PC-3 (cell line): ENCODE measurements around the gene TGFBR3. TPM values are rescaled to one million over a fixed set of nuclear protein-coding genes. Genes with fewer than 3 reads are reported as not detected.

Experiments
- ATAC-seq: fragments of 200-7000 bp; cut with Tn5 transposase; 2 replicates; pipeline ENCODE4 v1.9.1; 2020; ENCODE audit warnings: mild to moderate bottlenecking, moderate library complexity
- BruUV-seq: library from RNA; stranded (reverse); fragments of 400-500 nt; replicated peaks from 2 replicates; lab custom pipeline; 2021; lab: Mats Ljungman, UMichigan
- CTCF ChIA-PET: fragments of 300-600 bp; sonication (Branson Sonifier 250); formaldehyde crosslinking; loops from one replicate; lab custom pipeline; 2022; ENCODE audit warnings: antibody characterized with exemption; lab: Charles Lee
- POLR2A ChIA-PET: fragments of 300-600 bp; sonication (Branson Sonifier 250); formaldehyde crosslinking; loops from one replicate; lab custom pipeline; 2022; ENCODE audit warnings: antibody characterized with exemption; ENCODE audit not compliant: unreplicated experiment; lab: Charles Lee
- DNase-seq: peaks from one replicate; pipeline ENCODE4 v3.0.0-alpha.2; 2015
- H2AFZ ChIP-seq: fragments of 300-600 bp; sonication (generic); 2 replicates; pipeline ENCODE4 v1.6.0; 2016; ENCODE audit warnings: antibody characterized with exemption, low read length
- H3F3A ChIP-seq: fragments of 300-600 bp; sonication (generic); one replicate; pipeline ENCODE4 v1.6.0; 2017; ENCODE audit warnings: antibody characterized with exemption, low read length, control low read depth, mild to moderate bottlenecking; ENCODE audit not compliant: unreplicated experiment
- H3K27ac ChIP-seq: fragments of 300-600 bp; sonication (generic); 2 replicates; pipeline ENCODE4 v1.5.1; 2016; ENCODE audit warnings: mild to moderate bottlenecking, low read length
- H3K27me3 ChIP-seq: fragments of 300-600 bp; sonication (generic); 2 replicates; pipeline ENCODE4 v1.6.1; 2016; ENCODE audit warnings: low read length, mixed read lengths
- H3K36me3 ChIP-seq: fragments of 300-600 bp; sonication (generic); 2 replicates; pipeline ENCODE4 v1.6.1; 2016; ENCODE audit warnings: low read depth, mixed run types, low read length, mixed read lengths
- H3K4me1 ChIP-seq: fragments of 300-600 bp; sonication (generic); 2 replicates; pipeline ENCODE4 v1.5.1; 2016; ENCODE audit warnings: low read length; ENCODE audit not compliant: insufficient read depth
- H3K4me2 ChIP-seq: fragments of 300-600 bp; sonication (generic); 2 replicates; pipeline ENCODE4 v1.6.0; 2016; ENCODE audit warnings: low read length
- H3K4me3 ChIP-seq: fragments of 300-600 bp; sonication (generic); 2 replicates; pipeline ENCODE4 v1.5.1; 2016; ENCODE audit warnings: mild to moderate bottlenecking, low read length, mixed read lengths
- H3K79me2 ChIP-seq: fragments of 300-600 bp; sonication (generic); 2 replicates; pipeline ENCODE4 v1.6.1; 2017; ENCODE audit warnings: low read length, mixed read lengths
- H3K9ac ChIP-seq: fragments of 300-600 bp; sonication (generic); 2 replicates; pipeline ENCODE4 v1.6.0; 2016; ENCODE audit warnings: mild to moderate bottlenecking, low read length
- H3K9me2 ChIP-seq: fragments of 300-600 bp; sonication (generic); replicated peaks from 2 replicates; pipeline ENCODE4 v1.6.1; 2016; ENCODE audit warnings: mixed run types, low read length, mixed read lengths
- H3K9me3 ChIP-seq: fragments of 300-600 bp; sonication (generic); 2 replicates; pipeline ENCODE4 v1.6.1; 2016; ENCODE audit warnings: low read length, mixed read lengths
- H4K20me1 ChIP-seq: fragments of 300-600 bp; sonication (generic); 2 replicates; pipeline ENCODE4 v1.6.1; 2016; ENCODE audit warnings: low read length, mixed read lengths
- CTCF ChIP-seq: fragments of 300-600 bp; sonication (generic); conservative IDR thresholded peaks from 2 replicates; pipeline ENCODE4 v1.5.1; 2017; ENCODE audit warnings: antibody characterized with exemption, low read depth, mild to moderate bottlenecking, low read length
- EZH2 ChIP-seq: fragments of 300-600 bp; sonication (generic); IDR thresholded peaks from one replicate; pipeline ENCODE4 v1.6.1; 2017; ENCODE audit warnings: antibody characterized with exemption, mild to moderate bottlenecking, low read length; ENCODE audit not compliant: unreplicated experiment
- EZH2phosphoT487 ChIP-seq: fragments of 300-600 bp; sonication (generic); IDR thresholded peaks from 2 replicates; pipeline ENCODE4 v1.6.1; 2018; ENCODE audit warnings: mild to moderate bottlenecking, antibody characterized with exemption, low read length, borderline replicate concordance
- intact Hi-C: fragments of 100-400 bp; cut with micrococcal nuclease; formaldehyde crosslinking; loops from 2 replicates; pipeline ENCODE4 v1.9.0; 2023
- total RNA-seq: library from RNA; depleted of rRNA; stranded (reverse); fragments of >200 nt; gene quantifications from 2 replicates; pipeline ENCODE4 v1.2.3, GENCODE V29; 2014

TGFBR3 gene
- total RNA-seq, 1 experiment from 2014 or later = 2.8 TPM

GRCh38 chr1:91847851-91848250 lies 38.1 kb downstream of the TGFBR3 start:
- H3K27ac ChIP-seq = no peak overlapping the region
- H3F3A ChIP-seq = peaks cover 15% of the 10 kb centered on the region
- H3K4me1 ChIP-seq = peaks cover 43% of the 10 kb centered on the region
- no peak overlapping the region for H3K4me2 ChIP-seq
- ChIA-PET CTCF (interaction anchor here (0.7 kb wide), 1 partner anchor 39 kb away, joined by 6 read pairs; no protein-coding TSS in a partner anchor), POLR2A (no interaction called here)
- ATAC-seq (no peak), DNase-seq (no peak)
- H2AFZ ChIP-seq = no peak overlapping the region
- H3K9me3 ChIP-seq = peaks cover 10% of the 10 kb centered on the region; the same call in 1 of the 2 replicates
- intact Hi-C loops = no loop called here
- no peaks in the 10 kb centered on the region for H4K20me1 ChIP-seq
- no peaks in the 10 kb centered on the region for H3K79me2 ChIP-seq
- H3K9ac ChIP-seq = no peak overlapping the region
- no peaks in the 10 kb centered on the region for H3K27me3 ChIP-seq
- no peak overlapping the region for H3K4me3 ChIP-seq
- no TSS peak for BruUV-seq
- no peaks in the 10 kb centered on the region for H3K9me2 ChIP-seq
- H3K36me3 ChIP-seq = peaks cover 9% of the 10 kb centered on the region; the same call in 1 of the 2 replicates
- TF ChIP-seq CTCF (no peak), EZH2 (no peak), EZH2phosphoT487 (no peak)

- ChIA-PET POLR2A (no interaction called here), CTCF (no interaction called here)
- H4K20me1 ChIP-seq = no peaks in the 10 kb centered on the region
- H3K4me2 ChIP-seq = peak overlapping the region; percentile 54; the same call in 1 of the 2 replicates
- peaks cover 9% of the 10 kb centered on the region; the same call in 1 of the 2 replicates for H3K36me3 ChIP-seq
- no peaks in the 10 kb centered on the region for H3K27me3 ChIP-seq
- H3K79me2 ChIP-seq = no peaks in the 10 kb centered on the region
- intact Hi-C loops = no loop called here
- H3K4me3 ChIP-seq = no peak overlapping the region
- peaks cover 10% of the 10 kb centered on the region; the same call in 1 of the 2 replicates for H3K9me3 ChIP-seq
- ATAC-seq (no peak), DNase-seq (no peak)
- no peak overlapping the region for H3K9ac ChIP-seq
- H3K4me1 ChIP-seq = peaks cover 35% of the 10 kb centered on the region
- no TSS peak for BruUV-seq
- TF ChIP-seq EZH2phosphoT487 (no peak), CTCF (no peak), EZH2 (no peak)
- no peaks in the 10 kb centered on the region for H3K9me2 ChIP-seq
- peaks cover 15% of the 10 kb centered on the region for H3F3A ChIP-seq
- H2AFZ ChIP-seq = no peak overlapping the region
- no peak overlapping the region for H3K27ac ChIP-seq
These were observed 39.3 kb downstream of the TGFBR3 start for GRCh38 chr1:91846639-91847013.

- intact Hi-C loops = no loop called here
- ATAC-seq = peak; percentile 4; the same call in 1 of the 2 replicates
- DNase-seq = peak; percentile 59
- TF ChIP-seq EZH2phosphoT487 = no peak
- no peak for TF ChIP-seq CTCF
- TF ChIP-seq EZH2 = no peak
- H3K79me2 ChIP-seq = no peaks in the 10 kb centered on the region
- peak overlapping the region; percentile 33 for H2AFZ ChIP-seq
- CTCF ChIA-PET = interaction anchor here (0.6 to 1.3 kb wide), 2 partner anchors 38 to 43 kb away, joined by 5 to 13 read pairs; no protein-coding TSS in a partner anchor
- no peaks in the 10 kb centered on the region for H3K9me2 ChIP-seq
- H3K27me3 ChIP-seq = no peaks in the 10 kb centered on the region
- H3K4me1 ChIP-seq = peaks cover 30% of the 10 kb centered on the region
- H3K9me3 ChIP-seq = peaks cover 10% of the 10 kb centered on the region; the same call in 1 of the 2 replicates
- BruUV-seq = no TSS peak
- H3K27ac ChIP-seq = peak overlapping the region; percentile 69; the same call in 1 of the 2 replicates
- peak overlapping the region; percentile 54 for H3K4me2 ChIP-seq
- no peak overlapping the region for H3K9ac ChIP-seq
- POLR2A ChIA-PET = interaction anchor here (0.9 kb wide), 1 partner anchor 198 kb away, joined by 10 read pairs; no protein-coding TSS in a partner anchor
- peaks cover 9% of the 10 kb centered on the region; the same call in 1 of the 2 replicates for H3K36me3 ChIP-seq
- no peak overlapping the region for H3K4me3 ChIP-seq
- H3F3A ChIP-seq = peaks cover 11% of the 10 kb centered on the region
- H4K20me1 ChIP-seq = no peaks in the 10 kb centered on the region
These were observed 39.8 kb downstream of the TGFBR3 start for GRCh38 chr1:91846007-91846638.
